K562 (cell line): ENCODE results near the gene POPDC3. TPM values are rescaled to one million over a fixed set of nuclear protein-coding genes. Genes with fewer than 3 reads are reported as not detected.

ENCODE experiments used
- ATAC-seq: fragments of 200-7000 bp; cut with Tn5 transposase; 3 replicates; pipeline ENCODE4 v1.9.1; 2020; ENCODE audit warnings: moderate library complexity
- BruUV-seq: library from RNA; stranded (reverse); fragments of 400-500 nt; replicated peaks from 2 replicates; lab custom pipeline; 2021; lab: Mats Ljungman, UMichigan
- CTCF ChIA-PET: fragments of 300-600 bp; formaldehyde crosslinking; extraction: SDS; loops from one replicate; lab custom pipeline; 2021; ENCODE audit warnings: low intra/inter-chr PET ratio; lab: Yijun Ruan, JAX
- POLR2A ChIA-PET: fragments of 300-600, 350-650 bp; sonication (Branson Sonifier 250); formaldehyde crosslinking; extraction: SDS; loops from one replicate; lab custom pipeline; 2021; ENCODE audit warnings: antibody characterized with exemption, inconsistent platforms; lab: Yijun Ruan, JAX
- DNase-seq, 4 experiments: peaks; one replicate each; pipeline versions ENCODE4 v3.0.0 to v3.0.0-alpha.2; 2011 to 2018; ENCODE audit warnings: low spot score in 3 of 4, mixed read lengths in 3 of 4; ENCODE audit errors: extremely low read depth in 1 of 4
- FAIRE-seq: peaks from 2 replicates; lab custom pipeline; 2011; peaks lifted over from hg19 to GRCh38; lab: Jason Lieb, UNC
- H2AFZ ChIP-seq: 2 replicates; pipeline ENCODE4 v1.6.0; 2011; ENCODE audit warnings: low read depth, low read length, control low read depth, inconsistent platforms
- H3K27ac ChIP-seq: fragments of 200-600 bp; 3 replicates; pipeline ENCODE4 v1.8.0; 2011; ENCODE audit warnings: low read depth, mild to moderate bottlenecking, control low read depth, inconsistent platforms, low read length, moderate library complexity, mixed read lengths; ENCODE audit errors: extremely low read depth
- H3K27me3 ChIP-seq, 2 experiments: fragments of 300-600 bp in 1 of 2; 2 replicates in 1 of 2; 3 replicates in 1 of 2; pipeline versions ENCODE4 v1.6.0 to v1.8.0; 2011; ENCODE audit warnings: inconsistent platforms in 2 of 2, low read length in 2 of 2, mild to moderate bottlenecking in 1 of 2, mixed read lengths in 1 of 2, moderate library complexity in 1 of 2; ENCODE audit not compliant: control insufficient read depth in 2 of 2, insufficient read depth in 2 of 2
- H3K36me3 ChIP-seq: fragments of 300-600 bp; 3 replicates; pipeline ENCODE4 v1.8.0; 2011; ENCODE audit warnings: mild to moderate bottlenecking, low read length, inconsistent platforms; ENCODE audit not compliant: control insufficient read depth, insufficient read depth
- H3K4me1 ChIP-seq, 2 experiments: fragments of 200-600 bp in 1 of 2; replicated peaks in 1 of 2; 2 replicates in 1 of 2; 3 replicates in 1 of 2; pipeline versions ENCODE4 v1.5.1 to v1.8.0; 2011; ENCODE audit warnings: inconsistent platforms in 2 of 2, low read length in 2 of 2, mild to moderate bottlenecking in 1 of 2, mixed read lengths in 1 of 2, moderate library complexity in 1 of 2; ENCODE audit not compliant: control insufficient read depth in 2 of 2, insufficient read depth in 2 of 2
- H3K4me2 ChIP-seq: 2 replicates; pipeline ENCODE4 v1.6.1; 2011; ENCODE audit warnings: low read length, control low read depth, inconsistent platforms, mixed read lengths; ENCODE audit not compliant: insufficient read depth
- H3K4me3 ChIP-seq: fragments of 200-600 bp; sonication (generic), shearing (Covaris generic); 2 replicates; pipeline ENCODE4 v1.5.1; 2016; ENCODE audit warnings: control low read depth, inconsistent platforms
- H3K79me2 ChIP-seq: fragments of 200-600 bp; 3 replicates; pipeline ENCODE4 v1.8.0; 2011; ENCODE audit warnings: low read length, inconsistent platforms; ENCODE audit not compliant: control insufficient read depth, insufficient read depth
- H3K9ac ChIP-seq, 2 experiments: 2 replicates each; pipeline versions ENCODE4 v1.6.0 to v1.6.1; 2011; ENCODE audit warnings: low read depth in 2 of 2, low read length in 2 of 2, control low read depth in 1 of 2, inconsistent platforms in 1 of 2, mild to moderate bottlenecking in 1 of 2, mixed read lengths in 1 of 2; ENCODE audit not compliant: insufficient read depth in 1 of 2
- H3K9me1 ChIP-seq: one replicate; pipeline ENCODE4 v1.6.0; 2011; ENCODE audit warnings: inconsistent platforms, mild to moderate bottlenecking, low read length, moderate library complexity; ENCODE audit not compliant: control insufficient read depth, insufficient read depth
- H3K9me3 ChIP-seq: replicated peaks from 2 replicates; pipeline ENCODE4 v1.5.1; 2011; ENCODE audit warnings: low read depth, low read length, inconsistent platforms; ENCODE audit not compliant: control insufficient read depth, insufficient read depth
- H4K20me1 ChIP-seq: replicated peaks from 2 replicates; pipeline ENCODE4 v1.6.1; 2011; ENCODE audit warnings: low read length, inconsistent platforms, mixed read lengths; ENCODE audit not compliant: control insufficient read depth, insufficient read depth
- FOSL1 ChIP-seq: fragments of 200-800 bp; sonication (Bioruptor generic); conservative IDR thresholded peaks from 2 replicates; pipeline ENCODE4 v1.6.1; 2016; ENCODE audit warnings: missing genetic modification characterization, missing compliant biosample characterization
- GTF2E2 ChIP-seq: fragments of 200-800 bp; sonication (Bioruptor generic); IDR thresholded peaks from 2 replicates; pipeline ENCODE4 v1.6.1; 2016; ENCODE audit warnings: missing genetic modification characterization, missing compliant biosample characterization
- ILK ChIP-seq: fragments of 450-650 bp; IDR thresholded peaks from 2 replicates; pipeline ENCODE4 v1.6.1; 2016; ENCODE audit warnings: missing genetic modification characterization, low read depth, mild to moderate bottlenecking, missing compliant biosample characterization, moderate library complexity, borderline replicate concordance
- KAT7 ChIP-seq: sonication (generic); formaldehyde crosslinking; IDR thresholded peaks from 2 replicates; pipeline ENCODE4 v1.8.0; 2022; ENCODE audit warnings: missing genetic modification reagents, mild to moderate bottlenecking, borderline replicate concordance
- MBD1 ChIP-seq: fragments of 250-450 bp; sonication (Bioruptor Pico); IDR thresholded peaks from 2 replicates; pipeline ENCODE4 v1.8.0; 2022; ENCODE audit warnings: inconsistent platforms
- NUFIP1 ChIP-seq: fragments of 450-650 bp; IDR thresholded peaks from 2 replicates; pipeline ENCODE4 v1.6.1; 2018; ENCODE audit not compliant: partially characterized antibody
- POLR2G ChIP-seq: fragments of 200-400 bp; formaldehyde crosslinking; IDR thresholded peaks from 2 replicates; pipeline ENCODE4 v1.6.1; 2017; ENCODE audit warnings: low read depth, mild to moderate bottlenecking, antibody characterized with exemption, low read length, moderate library complexity
- SNAPC5 ChIP-seq: fragments of 250-450 bp; sonication (Bioruptor Pico); IDR thresholded peaks from 2 replicates; pipeline ENCODE4 v1.8.0; 2021; ENCODE audit warnings: moderate library complexity, mild to moderate bottlenecking, inconsistent platforms
- SRSF1 ChIP-seq: fragments of 200-400 bp; formaldehyde crosslinking; IDR thresholded peaks from 2 replicates; pipeline ENCODE4 v1.6.1; 2017; ENCODE audit warnings: mild to moderate bottlenecking, low read depth, low read length, moderate library complexity
- VEZF1 ChIP-seq: fragments of 200-800 bp; sonication (Bioruptor generic); IDR thresholded peaks from 2 replicates; pipeline ENCODE4 v1.6.1; 2017; ENCODE audit warnings: missing genetic modification characterization, missing compliant biosample characterization
- ZBED1 ChIP-seq: IDR thresholded peaks from 2 replicates; pipeline ENCODE4 v1.6.1; 2014
- ZC3H11A ChIP-seq: IDR thresholded peaks from 2 replicates; pipeline ENCODE4 v1.6.1; 2012; ENCODE audit warnings: low read depth, low read length, improper control_type of control experiment
- WGBS: fragments of 100-300 bp; shearing (Covaris generic); methylation state at CpG from one replicate; pipeline ENCODE4 v1.1.6; 2016; ENCODE audit warnings: low coverage, mixed read lengths; ENCODE audit not compliant: insufficient coverage; ENCODE audit errors: missing lambda C conversion rate; 5-methylcytosine and 5-hydroxymethylcytosine counted together
- in situ Hi-C: fragments of 300-500 bp; cut with MboI; formaldehyde crosslinking; loops from 4 replicates; pipeline ENCODE4 v1.15.0; 2018; ENCODE audit warnings: inconsistent platforms, mixed read lengths
- intact Hi-C: fragments of 100-400 bp; cut with micrococcal nuclease; formaldehyde crosslinking; loops from 2 replicates; pipeline ENCODE4 v1.14.2; 2022
- polyA plus RNA-seq, 8 experiments: library from polyadenylated mRNA; depleted of rRNA in 4 of 8; stranded (reverse) in 5 of 8; unstranded in 3 of 8; fragments of >200 nt; fragmentation: Nextera tagmentation in 2 of 8; fragmentation: Illumina TruSeq in 1 of 8; extraction: Ambion mirVana in 2 of 8; extraction: Trizol in 1 of 8; gene quantifications; 2 replicates each; pipeline versions ENCODE4 v1.2.1 to v1.2.3, GENCODE V29; 2011 to 2014; ENCODE audit warnings: inconsistent platforms in 1 of 8, missing spikeins in 1 of 8
- total RNA-seq, 7 experiments: library from RNA; depleted of rRNA in 6 of 7; stranded (reverse); fragments of >200 nt in 6 of 7; fragmentation: Illumina TruSeq in 2 of 7; extraction: Trizol in 2 of 7; gene quantifications; 2 replicates each; pipeline versions ENCODE4 v1.2.1 to v1.2.3, GENCODE V29; 2011 to 2021; ENCODE audit warnings: low replicate concordance in 1 of 7

POPDC3 gene
- total and polyA plus RNA-seq, 9 of the 15 experiments (the other 6 are each of a cell fraction or from before 2014, with no cell fraction given), result 4.0 to 11.8 (median 5.4) TPM

GRCh38 chr6:105111871-105112270, 67.9 kb downstream of the POPDC3 start:
- H3K4me1 ChIP-seq, result no peaks in the 10 kb centered on the region
- no peak overlapping the region for H3K4me2 ChIP-seq
- no peaks in the 10 kb centered on the region for H3K9me3 ChIP-seq
- H3K9me1 ChIP-seq, result no peaks in the 10 kb centered on the region
- CTCF ChIA-PET, result interaction anchor here (0.6 kb wide), 1 partner anchor 313 kb away, joined by 3 read pairs; no protein-coding TSS in a partner anchor
- WGBS, result 0% methylated on average over 2 of the region's 2 CpGs
- no peaks in the 10 kb centered on the region for H4K20me1 ChIP-seq
- BruUV-seq, result no TSS peak
- peaks cover 11 to 18% of the 10 kb centered on the region in 2 experiments; a peak in 4 of 5 replicates for H3K27me3 ChIP-seq
- no peak overlapping the region for H3K4me3 ChIP-seq
- POLR2A ChIA-PET, result no interaction called here
- TF ChIP-seq MBD1, result no peak
- TF ChIP-seq FOSL1 (tag), result no peak
- no peak for TF ChIP-seq NUFIP1
- no peak for TF ChIP-seq ILK
- no peak for TF ChIP-seq GTF2E2 (tag)
- no peak for TF ChIP-seq SRSF1
- TF ChIP-seq POLR2G, result no peak
- TF ChIP-seq VEZF1 (CRISPR knock-in tag), result no peak
- no peak for TF ChIP-seq ZC3H11A
- TF ChIP-seq ZBED1, result no peak
- no peak for TF ChIP-seq KAT7
- no peak for TF ChIP-seq SNAPC5
- no peak overlapping the region for H3K27ac ChIP-seq
- H3K36me3 ChIP-seq, result no peaks in the 10 kb centered on the region
- intact Hi-C loops (loop anchor here (10.0 kb wide), 2 partner anchors 153 to 1723 kb away; no protein-coding TSS in a partner anchor), in situ Hi-C loops (no loop called here)
- no peak overlapping the region for H2AFZ ChIP-seq
- no peak for DNase-seq
- no peak overlapping the region for H3K9ac ChIP-seq
- no peak for FAIRE-seq
- H3K79me2 ChIP-seq, result no peaks in the 10 kb centered on the region
- no peak for ATAC-seq
